Cerebellar cortex (tissue), 1 donor: ENCODE measurements around the gene TOP3B.
"Not testable (repeated sequence)": the region's sequence is repeated elsewhere in the genome, so short reads cannot be mapped to it uniquely, and the experiment has no call there.

ENCODE experiments used
- DNase-seq: peaks from one replicate; pipeline ENCODE4 v3.0.0-alpha.2; 2015; ENCODE audit warnings: low spot score

Gene TOP3B

DNA sequence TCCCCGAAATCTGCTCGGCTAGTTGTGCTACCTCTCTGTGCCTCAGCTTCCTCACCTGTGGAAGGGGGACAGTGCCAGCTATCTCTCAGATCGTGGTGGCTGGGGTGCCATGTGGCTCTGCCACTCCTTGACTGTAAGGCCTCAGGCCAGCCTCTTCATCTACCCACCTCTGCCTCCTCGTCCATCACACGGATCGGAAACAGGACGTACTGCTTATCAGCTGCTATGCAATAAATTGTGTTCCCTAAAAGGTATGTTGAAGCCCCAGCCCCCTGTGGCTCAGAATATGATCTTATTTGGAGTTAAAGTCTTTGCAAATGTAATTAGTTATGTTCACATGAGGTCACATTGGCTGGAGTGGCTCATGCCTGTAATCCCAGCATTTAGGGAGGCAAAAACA is 37.7 kb downstream of the TOP3B start:
- no peak for DNase-seq

DNA sequence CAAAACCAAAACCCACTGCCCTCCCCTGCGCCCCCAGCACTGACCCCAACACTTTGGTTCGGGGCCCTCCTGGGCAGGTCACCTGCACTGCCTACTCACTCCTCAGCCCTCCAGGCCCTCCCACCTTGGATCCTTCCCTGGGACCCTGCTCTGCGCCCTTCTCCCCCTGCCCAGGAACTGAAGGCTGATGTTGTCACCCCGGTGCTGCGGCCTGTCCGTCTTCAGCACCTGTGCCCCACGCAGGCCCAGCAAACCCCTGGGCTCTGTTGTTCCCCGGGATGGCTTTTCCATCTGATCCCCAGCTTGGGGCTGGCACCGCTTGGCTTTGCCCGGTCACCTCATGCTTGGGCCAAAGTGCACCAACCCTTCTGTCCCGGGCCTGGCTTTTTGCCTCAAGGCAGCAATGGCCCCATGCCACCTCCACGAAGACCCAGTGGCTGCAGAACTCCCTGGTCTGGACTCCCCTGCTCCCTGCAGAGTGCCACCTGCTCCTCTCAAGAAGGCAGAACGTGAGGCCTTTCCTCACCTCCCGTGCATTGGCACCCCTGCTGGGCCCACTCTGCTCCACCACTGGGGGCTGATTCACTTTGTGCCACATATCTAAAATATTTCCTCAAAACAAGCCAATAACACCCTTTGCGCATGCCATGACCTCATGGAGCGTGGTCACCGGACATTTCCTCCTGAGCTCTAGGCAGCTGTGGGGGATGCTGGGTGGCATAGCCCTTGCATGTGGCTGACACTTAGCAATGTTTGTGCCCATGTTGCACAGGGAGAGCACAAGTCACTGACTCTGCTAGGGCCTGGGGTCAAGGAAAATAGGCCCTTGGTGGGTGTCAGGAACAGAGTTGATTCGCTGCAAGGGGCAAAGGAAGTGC is 38.8 kb downstream of the TOP3B start:
- no peak for DNase-seq

DNA sequence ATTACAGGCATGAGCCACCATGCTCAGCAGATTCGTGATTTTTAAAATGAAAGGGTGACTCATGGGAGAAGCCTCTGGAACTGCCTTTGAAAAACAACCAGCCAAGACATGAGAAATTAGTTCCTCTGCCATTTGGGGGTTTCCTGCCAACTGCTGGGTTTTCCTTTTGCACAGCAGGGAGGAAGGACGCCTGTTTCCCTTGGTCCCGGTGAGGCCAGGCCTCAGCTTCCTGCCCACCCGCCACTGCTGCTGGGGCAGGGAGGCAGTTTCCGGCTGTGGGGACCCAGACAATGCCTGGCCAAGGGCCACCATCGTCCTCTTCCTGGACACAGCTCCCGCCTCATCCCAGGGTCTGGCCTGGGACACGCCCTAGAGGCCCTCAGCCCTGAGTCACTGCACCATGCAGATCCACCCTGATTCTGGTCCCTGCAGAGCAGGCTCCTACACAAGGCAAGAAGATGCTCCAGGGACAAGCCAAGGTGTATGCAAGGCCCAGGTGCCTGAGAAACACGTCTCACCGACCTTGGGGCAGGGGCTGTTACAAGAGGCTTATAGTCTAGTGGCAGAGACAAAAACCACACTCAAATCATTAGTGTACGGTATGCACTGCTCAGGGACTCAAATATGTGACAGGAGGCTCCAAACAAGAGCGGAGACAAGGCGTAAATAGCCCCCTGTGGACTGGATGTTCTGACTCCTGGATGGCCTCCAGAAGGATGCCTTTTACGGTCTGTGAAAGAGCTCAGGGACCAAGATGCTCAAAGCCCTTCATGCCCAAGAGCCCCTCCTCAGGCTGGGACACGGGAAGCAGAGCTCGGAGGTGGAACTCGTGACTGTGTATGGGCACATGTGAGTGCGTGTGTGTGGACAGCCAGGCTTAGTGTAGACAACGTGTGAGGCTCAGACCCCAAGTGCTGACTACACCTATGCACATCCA is 39.9 kb downstream of the TOP3B start:
- peak; percentile 59 for DNase-seq

DNA sequence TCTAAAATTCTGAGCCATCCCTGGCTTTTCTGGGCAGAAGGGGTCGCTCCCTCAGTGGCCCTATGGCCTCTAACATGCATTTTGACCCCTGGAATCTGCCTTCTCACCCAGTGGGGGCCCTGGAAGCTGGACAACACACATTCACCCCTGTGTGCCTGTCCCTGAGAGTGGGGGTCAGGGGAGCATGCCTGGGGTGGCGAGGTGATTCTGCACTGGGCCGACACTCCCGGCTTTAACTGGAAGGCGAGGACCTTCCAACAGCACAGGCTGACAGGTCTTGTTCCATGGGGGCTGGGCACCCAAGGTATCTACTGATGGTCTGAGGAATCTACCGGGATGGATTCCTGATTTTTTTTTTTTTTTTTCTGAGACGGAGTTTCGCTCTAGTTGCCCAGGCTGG is 40.7 kb downstream of the TOP3B start:
- no peak for DNase-seq

DNA sequence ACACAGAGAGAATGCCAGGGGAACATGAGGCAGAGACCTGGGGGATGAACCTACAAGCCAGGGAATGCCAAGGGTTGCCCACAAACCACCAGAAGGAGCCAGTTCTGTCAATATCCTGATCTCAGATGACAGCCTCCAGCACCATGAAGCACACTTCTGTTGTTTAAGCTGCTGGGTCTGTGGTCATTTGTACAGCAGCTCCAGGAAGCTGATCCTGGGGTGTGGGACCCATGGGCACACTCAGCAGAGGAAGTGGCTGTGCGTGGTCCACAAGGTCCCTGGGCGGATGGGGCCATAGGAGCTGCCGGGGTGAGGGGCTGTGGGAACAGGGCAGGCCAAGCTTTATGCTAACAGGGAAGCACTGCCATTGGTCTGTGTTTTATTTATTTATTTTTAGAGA is 42.1 kb downstream of the TOP3B start:
- no peak for DNase-seq

DNA sequence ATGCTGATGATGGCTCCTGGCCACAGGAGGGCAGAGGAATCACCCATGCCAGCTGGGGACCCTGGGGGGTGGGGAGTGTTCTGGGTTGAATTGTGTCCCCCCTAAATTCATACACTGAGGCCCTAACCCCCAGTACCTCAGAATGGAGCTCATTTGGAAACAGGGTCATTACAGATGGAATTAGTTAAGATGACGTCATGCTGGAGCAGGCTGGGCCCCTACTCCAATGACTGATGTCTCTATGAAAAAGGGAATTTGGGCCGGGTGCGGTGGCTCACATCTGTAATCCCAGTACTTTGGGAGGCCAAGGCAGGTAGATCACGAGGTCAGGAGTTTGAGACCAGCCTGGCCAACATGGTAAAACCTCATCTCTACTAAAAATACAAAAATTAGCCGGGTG is 42.7 kb downstream of the TOP3B start:
- not testable (repeated sequence) for DNase-seq

DNA sequence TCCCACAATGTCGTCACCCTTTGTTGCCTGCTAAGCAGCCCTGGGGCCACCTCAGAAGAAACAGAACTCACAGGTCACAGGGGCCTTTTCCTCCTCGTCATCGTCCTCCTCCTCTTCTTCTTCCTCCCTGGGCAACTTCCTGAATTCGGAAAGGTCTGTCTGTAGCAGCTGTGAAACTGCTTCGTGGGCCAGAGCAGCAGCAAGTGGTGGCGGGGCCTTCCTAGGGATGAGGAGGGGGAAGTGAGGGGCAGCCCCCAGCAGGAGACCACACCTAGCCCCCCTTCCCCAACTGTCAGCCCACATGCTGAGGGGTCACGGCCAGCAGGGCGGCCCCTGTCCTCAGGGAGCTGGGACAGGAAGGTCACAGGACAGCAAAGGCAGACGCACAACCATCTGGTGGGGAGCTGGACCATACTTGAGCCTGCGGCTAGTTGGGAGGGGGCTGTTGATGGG is 43.1 kb downstream of the TOP3B start:
- DNase-seq, result no peak

DNA sequence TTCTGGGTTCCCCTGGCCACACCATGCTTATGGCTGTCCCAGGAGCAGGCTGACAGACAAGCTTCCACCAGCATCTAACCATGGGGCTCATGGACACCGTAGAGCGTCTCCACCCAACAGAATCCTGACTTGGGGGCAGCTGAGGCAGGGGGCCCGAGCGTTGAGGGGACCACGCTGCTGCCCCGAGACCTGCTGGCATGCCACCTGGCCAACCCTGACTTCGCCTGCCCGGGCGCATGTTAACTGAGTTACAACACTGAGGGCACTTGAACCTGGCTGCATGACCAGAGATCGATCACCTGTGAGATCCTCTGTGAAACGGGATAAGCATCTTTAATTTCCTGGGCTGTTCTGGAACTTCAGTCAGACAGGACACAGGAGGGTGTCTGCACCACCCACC is 43.7 kb downstream of the TOP3B start:
- no peak for DNase-seq

DNA sequence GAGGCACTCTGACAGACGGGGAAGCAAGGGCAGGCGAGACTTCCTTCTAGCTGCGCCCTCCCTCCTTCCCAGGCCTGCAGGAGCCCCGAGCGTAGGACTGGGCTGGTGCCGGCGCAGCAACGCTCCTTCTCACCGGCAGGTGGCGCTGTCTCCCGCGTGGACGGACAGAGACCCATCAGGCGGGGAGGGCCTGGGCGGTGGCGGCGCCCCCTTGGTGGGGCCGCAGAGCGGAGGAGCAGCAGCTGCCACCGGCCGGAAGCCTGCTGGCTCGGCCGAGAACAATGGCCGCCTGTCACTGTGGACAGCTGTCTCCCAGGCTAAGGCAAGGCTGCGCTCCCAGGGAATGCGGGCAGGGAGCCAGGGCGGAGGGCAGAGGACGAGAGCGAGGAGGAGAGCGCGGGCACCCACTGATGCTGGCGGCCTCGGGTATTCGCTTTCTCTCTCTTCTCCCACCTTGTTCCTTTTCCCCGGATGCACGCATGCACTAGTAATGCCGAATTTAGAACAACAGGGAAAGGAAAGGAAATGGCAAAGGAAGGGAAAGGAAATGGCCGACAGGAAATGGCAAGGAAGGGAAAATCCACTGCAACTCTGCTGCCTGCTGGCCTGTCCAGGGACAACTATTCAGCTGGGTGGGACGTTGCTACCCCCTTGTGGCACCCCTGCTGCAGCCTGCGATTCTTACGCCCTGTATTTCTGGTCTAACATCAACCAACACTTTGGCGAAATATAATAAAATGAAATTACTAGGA is 44.3 kb downstream of the TOP3B start:
- DNase-seq, result peak; percentile 92

DNA sequence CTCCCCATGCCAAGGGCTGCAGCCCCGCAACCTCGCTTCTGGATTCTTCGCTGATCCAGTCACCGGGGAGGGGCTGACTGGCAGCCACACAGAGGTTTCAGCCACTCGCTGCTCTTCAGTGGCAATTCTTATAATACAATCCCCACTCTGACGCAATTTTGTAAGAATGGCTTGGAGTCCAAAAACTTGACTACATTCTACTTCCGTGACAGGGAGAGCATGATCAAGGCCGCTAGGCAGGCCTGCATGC is 44.8 kb downstream of the TOP3B start:
- no peak for DNase-seq

DNA sequence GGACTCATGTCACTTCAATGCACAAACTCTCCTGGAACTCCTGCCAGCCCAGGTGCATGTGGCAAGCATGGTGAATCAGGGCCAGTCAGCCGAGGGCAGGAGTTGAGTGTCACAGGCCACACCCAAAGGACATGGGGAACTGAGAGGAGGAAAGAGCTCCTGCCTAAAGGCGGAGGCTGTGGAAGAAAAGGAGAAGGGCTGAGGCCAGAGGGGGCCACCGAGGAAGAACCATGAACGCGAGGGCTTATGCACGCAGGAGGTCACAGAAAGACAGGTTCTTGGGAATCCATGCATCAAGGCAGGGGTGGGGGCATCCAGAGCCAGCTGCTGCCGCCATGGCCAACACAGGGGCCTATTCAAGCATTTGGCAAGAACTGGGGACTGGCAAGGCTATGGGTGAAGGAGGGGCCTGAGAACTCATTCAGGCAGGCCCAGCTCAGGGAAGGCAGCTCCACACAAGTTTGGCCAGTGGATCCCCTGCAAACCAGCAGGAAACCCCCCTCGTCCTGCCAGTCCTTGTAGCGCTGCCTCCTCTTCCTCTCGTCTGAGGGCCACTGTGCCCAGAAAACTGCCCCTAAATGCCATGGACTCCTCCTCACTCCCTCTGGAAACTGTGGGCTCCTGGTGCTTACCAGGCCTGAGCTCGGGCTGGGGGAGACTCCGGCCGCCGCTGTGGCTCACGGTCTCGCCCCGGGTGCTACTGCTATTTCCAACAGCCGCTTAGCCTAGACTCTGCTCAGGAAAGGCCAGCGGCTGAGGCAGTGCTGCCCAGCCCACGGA is 45.4 kb downstream of the TOP3B start:
- no peak for DNase-seq

DNA sequence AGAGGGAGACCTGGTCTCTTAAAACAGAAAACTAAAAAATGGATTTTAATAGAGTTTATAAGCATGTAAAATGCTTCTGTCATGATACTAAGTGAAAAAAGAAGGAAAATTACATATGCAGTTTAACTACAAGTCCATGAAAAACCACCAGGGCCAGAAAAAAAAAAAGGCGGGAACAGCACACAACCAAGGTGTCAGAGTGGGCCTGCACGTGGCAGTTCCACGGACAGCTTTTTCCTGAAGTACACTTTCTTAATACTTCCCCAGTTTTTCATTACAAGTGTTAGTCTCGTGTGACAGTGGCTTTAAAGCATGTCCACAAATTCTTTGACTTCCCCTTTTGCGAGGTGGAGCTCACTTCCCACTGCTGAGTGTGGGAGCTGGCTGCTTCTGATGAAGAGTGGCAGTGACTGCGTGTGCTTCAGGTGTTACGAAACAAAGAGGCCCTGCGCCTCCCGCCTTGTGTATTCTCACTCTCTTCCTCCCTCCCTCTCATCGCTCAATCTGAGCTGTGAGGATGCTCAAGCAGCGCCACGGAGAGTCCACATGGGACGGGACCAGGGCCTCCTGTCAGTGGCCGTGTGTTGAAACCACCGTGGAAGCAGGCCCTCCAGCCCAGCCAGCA is 46.3 kb downstream of the TOP3B start:
- no peak for DNase-seq

DNA sequence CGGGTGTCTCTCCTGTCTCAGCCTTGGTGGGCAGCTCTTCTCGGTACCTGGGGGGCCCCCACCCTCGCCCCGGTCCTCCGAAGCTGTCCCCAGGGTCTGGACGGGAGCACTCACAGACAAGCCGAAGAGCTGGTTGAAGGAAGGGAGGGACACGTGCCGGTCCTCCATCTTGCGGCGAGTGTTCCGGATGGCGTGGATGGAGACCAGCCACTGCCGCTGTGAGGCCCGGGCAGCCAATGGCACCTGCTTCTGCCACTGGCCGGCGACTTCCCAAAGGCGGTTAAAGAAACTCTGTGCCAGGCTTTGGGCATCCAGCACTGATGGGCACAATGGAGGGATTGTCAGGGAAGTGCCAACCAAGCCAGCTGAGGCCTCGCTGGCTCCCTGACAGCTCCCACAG is 48.7 kb downstream of the TOP3B start:
- DNase-seq, result no peak

DNA sequence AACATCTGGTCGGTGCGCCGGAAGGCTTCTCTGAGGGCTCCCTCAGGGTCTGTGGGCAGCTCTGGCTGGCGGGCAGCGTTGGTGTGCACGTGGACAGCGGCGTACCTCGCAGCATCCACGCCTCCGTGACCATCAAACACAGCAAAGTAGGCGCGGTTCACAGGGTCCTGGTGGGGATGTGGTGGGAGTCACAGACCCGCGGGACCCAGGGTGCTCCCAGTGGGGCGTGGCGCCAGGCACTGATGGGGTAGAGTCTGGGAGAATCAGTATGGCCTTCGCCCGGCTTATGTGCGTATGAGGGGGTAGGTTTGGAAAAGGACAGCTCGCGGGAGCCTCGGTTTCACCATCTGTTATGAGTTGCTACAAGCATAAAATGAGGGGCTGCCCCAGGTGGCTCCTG is 49.2 kb downstream of the TOP3B start:
- no peak for DNase-seq

DNA sequence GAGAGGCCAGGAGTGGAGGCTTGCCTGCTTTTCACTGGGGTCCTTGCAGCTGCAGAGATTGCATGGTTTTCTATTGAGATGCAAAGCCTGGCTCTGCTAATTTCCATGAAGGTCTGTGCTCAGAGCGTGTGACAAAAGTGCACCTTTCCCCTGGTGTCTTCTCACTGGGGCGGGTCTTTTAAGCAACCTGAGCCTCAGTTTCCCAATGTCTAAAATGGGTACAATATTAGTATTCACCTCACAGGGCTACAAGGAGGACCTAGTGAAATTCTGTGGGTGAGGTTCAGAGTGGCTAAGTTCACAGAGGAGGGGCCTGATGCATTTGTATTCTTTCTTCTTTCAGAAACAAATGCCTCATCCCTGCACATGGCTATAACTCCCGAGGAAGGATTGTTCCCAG is 50.2 kb downstream of the TOP3B start:
- DNase-seq, result no peak

DNA sequence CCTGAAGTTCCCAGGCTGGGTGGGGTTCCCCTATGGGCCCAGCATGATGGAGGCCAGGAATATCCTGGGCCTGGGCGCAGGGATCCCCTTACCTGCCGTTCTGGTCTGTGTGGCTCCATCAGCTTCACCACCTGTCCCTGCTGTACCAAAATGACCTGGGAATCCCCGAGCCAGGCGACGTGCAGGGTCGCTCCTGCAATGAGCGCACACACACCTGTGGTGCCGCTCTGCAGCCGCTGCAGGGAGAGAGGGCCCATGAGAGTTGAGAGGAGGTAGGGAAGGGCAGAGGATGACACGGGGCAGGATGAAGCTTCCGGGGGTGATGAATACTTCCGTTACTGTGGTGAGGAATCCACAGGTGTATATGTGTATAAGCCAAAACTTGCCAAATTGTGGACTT is 51.5 kb downstream of the TOP3B start:
- no peak for DNase-seq

DNA sequence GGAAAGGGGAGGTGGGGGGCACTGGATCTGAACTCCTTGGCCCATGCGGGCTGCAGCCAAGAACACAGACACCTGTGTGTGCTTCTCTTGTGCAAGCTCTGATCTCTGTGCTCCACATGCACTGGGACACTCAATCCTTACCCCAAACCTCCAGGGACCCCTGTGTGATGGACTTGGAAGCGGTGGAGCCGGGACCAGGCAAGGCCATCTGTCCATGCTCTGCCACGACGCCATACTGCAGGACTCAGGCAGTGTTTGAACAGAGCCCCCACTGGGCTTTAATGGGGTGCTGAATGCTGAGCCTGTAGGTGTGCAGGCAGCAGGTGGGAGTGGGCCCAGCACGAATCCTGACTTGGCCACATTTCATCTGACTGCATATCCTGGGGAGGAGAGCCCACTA is 53.3 kb downstream of the TOP3B start:
- DNase-seq, result no peak

DNA sequence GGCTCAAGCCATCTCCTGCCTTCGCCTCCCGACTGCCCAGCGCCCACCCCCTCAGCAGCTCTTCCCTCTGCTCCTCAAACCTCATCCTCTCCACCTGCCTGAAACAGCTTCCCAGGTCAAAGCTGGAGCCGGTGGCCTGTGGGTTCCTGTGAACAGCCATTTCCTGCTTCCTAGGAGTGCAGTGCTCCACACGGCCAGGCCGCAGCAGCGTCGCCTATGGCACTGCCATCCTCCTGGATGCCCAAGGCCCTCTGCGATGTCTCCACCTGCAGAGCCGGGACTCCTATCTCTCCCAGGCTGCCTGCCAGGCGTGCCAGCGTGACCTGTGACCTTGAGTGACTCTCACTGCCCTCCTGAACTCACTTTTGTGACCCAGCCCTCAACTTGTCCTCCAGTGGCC is 54.5 kb downstream of the TOP3B start:
- DNase-seq, result no peak

DNA sequence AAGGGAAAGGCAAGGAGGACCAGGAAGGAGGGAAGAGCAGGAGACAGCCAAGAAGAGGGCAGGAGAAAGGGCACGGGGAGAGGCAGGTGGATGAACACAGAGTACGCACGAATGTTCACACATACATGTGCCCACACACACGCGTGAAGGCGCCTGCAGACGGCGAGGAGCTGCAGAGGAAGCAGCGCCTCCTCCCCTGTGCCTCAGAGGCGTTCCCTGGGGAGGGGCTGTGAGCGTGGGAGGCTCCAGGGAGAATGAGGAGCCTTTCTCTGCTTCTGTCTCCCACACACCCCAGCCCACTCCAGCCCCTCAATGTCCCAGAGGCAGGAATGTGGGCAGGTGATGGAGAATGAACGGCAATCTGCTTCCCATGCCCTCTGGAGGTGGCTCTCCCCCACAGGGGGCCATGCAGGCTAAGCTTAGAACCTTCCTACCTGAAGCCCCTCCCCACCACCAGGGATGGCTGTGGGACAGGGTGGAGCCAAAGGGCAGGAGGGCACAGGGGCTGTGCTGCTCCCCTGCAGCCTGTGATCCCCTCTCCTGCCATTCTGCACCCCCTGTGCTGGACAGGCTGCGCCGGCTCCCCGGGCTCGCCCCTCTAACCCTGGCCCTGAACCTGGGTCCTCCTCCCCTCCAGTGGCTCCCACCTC is 55.3 kb downstream of the TOP3B start:
- no peak for DNase-seq

DNA sequence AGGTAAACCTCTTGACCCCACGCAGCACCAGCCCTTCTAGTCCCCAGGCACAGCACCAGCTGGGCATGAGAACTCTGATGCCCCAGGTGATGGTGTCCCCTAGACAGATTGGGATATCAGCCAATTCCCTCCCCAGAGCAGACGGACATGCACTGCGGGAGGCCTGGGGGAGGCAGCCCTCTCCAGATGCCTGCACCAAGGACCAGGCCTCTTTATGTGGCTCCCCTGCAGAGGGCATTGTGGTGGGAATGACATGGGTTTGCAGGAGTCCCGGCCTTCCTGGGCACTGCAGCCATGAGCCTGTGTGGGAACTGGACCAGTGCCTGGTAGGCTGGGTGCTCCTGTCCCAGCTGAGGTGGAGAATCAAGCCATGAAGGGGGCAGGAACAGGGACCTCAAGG is 55.9 kb downstream of the TOP3B start:
- no peak for DNase-seq

DNA sequence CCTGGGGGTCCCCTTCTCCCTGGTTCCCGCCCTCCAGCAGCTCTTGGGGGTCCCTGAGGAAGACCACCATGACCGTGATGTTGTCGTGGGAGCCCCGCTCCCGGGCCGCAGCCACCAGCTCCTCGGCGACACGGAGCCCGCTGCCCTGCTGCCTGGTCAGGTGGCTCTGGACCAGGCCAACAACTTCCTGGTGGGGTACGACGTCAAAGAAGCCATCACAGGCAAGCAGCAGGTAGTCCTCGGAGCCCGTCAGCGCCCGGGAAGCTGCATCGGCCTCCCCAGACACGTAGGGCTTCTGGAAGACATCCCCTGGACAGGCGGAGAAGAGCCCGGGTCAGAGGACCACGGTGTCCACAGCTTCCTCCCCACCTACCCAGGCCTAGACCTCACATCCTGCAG is 59.4 kb downstream of the TOP3B start:
- DNase-seq, result no peak
